CD14-positive monocyte (primary cell): ENCODE measurements around the gene COL25A1. TPM values are rescaled to one million over a fixed set of nuclear protein-coding genes. Genes with fewer than 3 reads are reported as not detected.

Experiments
- DNase-seq, 3 donors: peaks; one replicate each; pipeline ENCODE4 v3.0.0-alpha.2; 2011 to 2022
- H2AFZ ChIP-seq: 2 replicates; pipeline ENCODE4 v1.6.0; 2012; ENCODE audit warnings: mild to moderate bottlenecking, low read depth, low read length, inconsistent platforms; ENCODE audit not compliant: insufficient read depth, poor library complexity, severe bottlenecking
- H3K27ac ChIP-seq, 2 donors: 1 replicate in 1 of 2; 2 replicates in 1 of 2; pipeline ENCODE4 v1.5.1; 2012 to 2013; ENCODE audit warnings: low read length in 2 of 2, control low read depth in 1 of 2, inconsistent platforms in 1 of 2, low read depth in 1 of 2, mild to moderate bottlenecking in 1 of 2
- H3K27me3 ChIP-seq, 2 donors: one replicate each; pipeline versions ENCODE4 v1.6.0 to v1.6.1; 2011 to 2013; ENCODE audit warnings: low read length in 2 of 2; ENCODE audit not compliant: control insufficient read depth in 2 of 2, insufficient read depth in 2 of 2
- H3K36me3 ChIP-seq, 2 donors: replicated peaks in 1 of 2; 1 replicate in 1 of 2; 2 replicates in 1 of 2; pipeline versions ENCODE4 v1.5.1 to v1.6.1; 2012 to 2013; ENCODE audit warnings: low read length in 2 of 2, control low read depth in 1 of 2, inconsistent platforms in 1 of 2, mild to moderate bottlenecking in 1 of 2; ENCODE audit not compliant: insufficient read depth in 2 of 2, control insufficient read depth in 1 of 2
- H3K4me1 ChIP-seq, 2 donors: 1 replicate in 1 of 2; 2 replicates in 1 of 2; pipeline versions ENCODE4 v1.5.1 to v1.6.1; 2012 to 2013; ENCODE audit warnings: low read length in 2 of 2, control low read depth in 1 of 2, inconsistent platforms in 1 of 2, mild to moderate bottlenecking in 1 of 2, moderate library complexity in 1 of 2; ENCODE audit not compliant: insufficient read depth in 2 of 2, control insufficient read depth in 1 of 2
- H3K4me2 ChIP-seq: replicated peaks from 2 replicates; pipeline ENCODE3; 2012; ENCODE audit warnings: low read length, moderate library complexity, mild to moderate bottlenecking; ENCODE audit not compliant: poor library complexity, severe bottlenecking; ENCODE audit errors: extremely low read depth
- H3K4me3 ChIP-seq, 3 experiments: fragments of 200-600 bp in 1 of 3; sonication (generic) in 1 of 3; replicated peaks in 1 of 3; 1 replicate in 2 of 3; 2 replicates in 1 of 3; pipeline ENCODE4 v1.5.1; 2011 to 2013; ENCODE audit warnings: low read length in 3 of 3, mild to moderate bottlenecking in 3 of 3, control low read depth in 2 of 3, low read depth in 2 of 3, inconsistent platforms in 1 of 3, moderate library complexity in 1 of 3
- H3K79me2 ChIP-seq: 2 replicates; pipeline ENCODE4 v1.6.0; 2012; ENCODE audit warnings: mild to moderate bottlenecking, control low read depth, inconsistent platforms, low read length, moderate library complexity; ENCODE audit not compliant: insufficient read depth
- H3K9ac ChIP-seq: 2 replicates; pipeline ENCODE4 v1.6.0; 2017; ENCODE audit warnings: low read length, mild to moderate bottlenecking; ENCODE audit not compliant: insufficient read depth, poor library complexity, severe bottlenecking
- H3K9me3 ChIP-seq, 2 donors: replicated peaks in 1 of 2; 1 replicate in 1 of 2; 2 replicates in 1 of 2; pipeline versions ENCODE4 v1.5.1 to v1.6.1; 2012 to 2013; ENCODE audit warnings: low read length in 2 of 2, control low read depth in 1 of 2; ENCODE audit not compliant: control insufficient read depth in 1 of 2, insufficient read depth in 1 of 2
- H4K20me1 ChIP-seq: 2 replicates; pipeline ENCODE4 v1.6.0; 2012; ENCODE audit warnings: mild to moderate bottlenecking, low read length, control low read depth, moderate library complexity; ENCODE audit not compliant: insufficient read depth
- H3K27ac Mint-ChIP-seq, 7 donors: one replicate each; pipeline ENCODE4 v1.8.0; 2020; ENCODE audit warnings: mild to moderate bottlenecking in 7 of 7, mixed read lengths in 7 of 7, moderate library complexity in 6 of 7, inconsistent platforms in 2 of 7
- H3K27me3 Mint-ChIP-seq, 3 donors: one replicate each; pipeline ENCODE4 v1.8.0; 2021 to 2022; ENCODE audit warnings: low read depth in 3 of 3, mild to moderate bottlenecking in 3 of 3, mixed read lengths in 3 of 3, moderate library complexity in 3 of 3, inconsistent platforms in 1 of 3
- H3K36me3 Mint-ChIP-seq, 2 donors: one replicate each; pipeline ENCODE4 v1.8.0; 2020; ENCODE audit warnings: mixed read lengths in 2 of 2, inconsistent platforms in 1 of 2, mild to moderate bottlenecking in 1 of 2
- H3K4me1 Mint-ChIP-seq: one replicate; pipeline ENCODE4 v1.8.0; 2020; ENCODE audit warnings: mild to moderate bottlenecking, mixed read lengths
- H3K4me3 Mint-ChIP-seq, 2 donors: one replicate each; pipeline ENCODE4 v1.8.0; 2020; ENCODE audit warnings: mild to moderate bottlenecking in 2 of 2, mixed read lengths in 2 of 2, moderate library complexity in 1 of 2
- H3K9me3 Mint-ChIP-seq, 7 donors: one replicate each; pipeline ENCODE4 v1.8.0; 2020 to 2022; ENCODE audit warnings: mixed read lengths in 7 of 7, mild to moderate bottlenecking in 6 of 7, moderate library complexity in 6 of 7, inconsistent platforms in 2 of 7
- WGBS: methylation state at CpG from one replicate; pipeline ENCODE4 v1.1.5; 2013; ENCODE audit warnings: missing lambda C conversion rate; ENCODE audit not compliant: insufficient coverage; 5-methylcytosine and 5-hydroxymethylcytosine counted together
- intact Hi-C, 2 donors: fragments of 100-400 bp; cut with micrococcal nuclease; formaldehyde crosslinking; loops; one replicate each; pipeline versions ENCODE4 v1.15.0 to v1.15.1; 2023
- polyA plus RNA-seq, 3 donors: library from polyadenylated mRNA; depleted of rRNA in 1 of 3; unstranded in 2 of 3; stranded (reverse) in 1 of 3; fragments of 300-500 nt in 2 of 3; fragments of >200 nt in 1 of 3; fragmentation: Illumina TruSeq in 2 of 3; gene quantifications; 1 replicate in 2 of 3; 2 replicates in 1 of 3; pipeline ENCODE4 v1.2.3, GENCODE V29; 2012 to 2021
- TF ChIP-seq, protein P1 (sequence below): fragments of 200-600 bp; IDR thresholded peaks from one replicate; pipeline ENCODE4 v1.8.0; 2022; ENCODE audit warnings: antibody characterized with exemption, mild to moderate bottlenecking

The COL25A1 gene
- polyA plus RNA-seq, 3 donors, result not detected

GRCh38 chr4:108982402-108983185 lies 319.9 kb downstream of the COL25A1 start:
- no peak overlapping the region for H3K4me3 ChIP-seq
- no peaks in the 10 kb centered on the region for H4K20me1 ChIP-seq
- no peak for DNase-seq
- intact Hi-C loops, result no loop called here
- no peak overlapping the region for H2AFZ ChIP-seq
- Mint-ChIP-seq H3K4me3 (no peak overlapping the region), H3K9me3 (peaks cover 0 to 11% (median 5%) of the 10 kb centered on the region in 7 donors), H3K4me1 (no peaks in the 10 kb centered on the region), H3K27ac (no peak overlapping the region), H3K27me3 (no peaks in the 10 kb centered on the region), H3K36me3 (no peaks in the 10 kb centered on the region)
- no peak overlapping the region for H3K9ac ChIP-seq
- 100% methylated on average over 1 of the region's 6 CpGs for WGBS
- no peaks in the 10 kb centered on the region for H3K79me2 ChIP-seq
- H3K4me2 ChIP-seq, result no peak overlapping the region
- H3K27me3 ChIP-seq, result no peaks in the 10 kb centered on the region
- H3K4me1 ChIP-seq, result no peaks in the 10 kb centered on the region
- H3K36me3 ChIP-seq, result no peaks in the 10 kb centered on the region
- H3K9me3 ChIP-seq, result peaks cover 0 to 4% of the 10 kb centered on the region in 2 donors
- no peak overlapping the region for H3K27ac ChIP-seq
- TF ChIP-seq, protein P1, sequence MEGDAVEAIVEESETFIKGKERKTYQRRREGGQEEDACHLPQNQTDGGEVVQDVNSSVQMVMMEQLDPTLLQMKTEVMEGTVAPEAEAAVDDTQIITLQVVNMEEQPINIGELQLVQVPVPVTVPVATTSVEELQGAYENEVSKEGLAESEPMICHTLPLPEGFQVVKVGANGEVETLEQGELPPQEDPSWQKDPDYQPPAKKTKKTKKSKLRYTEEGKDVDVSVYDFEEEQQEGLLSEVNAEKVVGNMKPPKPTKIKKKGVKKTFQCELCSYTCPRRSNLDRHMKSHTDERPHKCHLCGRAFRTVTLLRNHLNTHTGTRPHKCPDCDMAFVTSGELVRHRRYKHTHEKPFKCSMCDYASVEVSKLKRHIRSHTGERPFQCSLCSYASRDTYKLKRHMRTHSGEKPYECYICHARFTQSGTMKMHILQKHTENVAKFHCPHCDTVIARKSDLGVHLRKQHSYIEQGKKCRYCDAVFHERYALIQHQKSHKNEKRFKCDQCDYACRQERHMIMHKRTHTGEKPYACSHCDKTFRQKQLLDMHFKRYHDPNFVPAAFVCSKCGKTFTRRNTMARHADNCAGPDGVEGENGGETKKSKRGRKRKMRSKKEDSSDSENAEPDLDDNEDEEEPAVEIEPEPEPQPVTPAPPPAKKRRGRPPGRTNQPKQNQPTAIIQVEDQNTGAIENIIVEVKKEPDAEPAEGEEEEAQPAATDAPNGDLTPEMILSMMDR, result no peak

GRCh38 chr4:108980455-108981239 lies 321.8 kb downstream of the COL25A1 start:
- Histone ChIP-seq H3K27me3 (no peaks in the 10 kb centered on the region), H3K4me1 (no peaks in the 10 kb centered on the region), H3K4me3 (no peak overlapping the region), H3K9me3 (peaks cover 0 to 4% of the 10 kb centered on the region in 2 donors), H3K36me3 (no peaks in the 10 kb centered on the region), H4K20me1 (no peaks in the 10 kb centered on the region), H2AFZ (no peak overlapping the region), H3K79me2 (no peaks in the 10 kb centered on the region), H3K27ac (no peak overlapping the region), H3K4me2 (no peak overlapping the region), H3K9ac (no peak overlapping the region)
- WGBS, result 77% methylated on average over 5 of the region's 10 CpGs
- H3K4me1 Mint-ChIP-seq, result no peaks in the 10 kb centered on the region
- no peak overlapping the region for H3K4me3 Mint-ChIP-seq
- H3K9me3 Mint-ChIP-seq, result peaks cover 0 to 11% (median 5%) of the 10 kb centered on the region in 7 donors
- H3K36me3 Mint-ChIP-seq, result no peaks in the 10 kb centered on the region
- TF ChIP-seq, protein P1, result no peak
- no peak overlapping the region for H3K27ac Mint-ChIP-seq
- DNase-seq, result no peak
- H3K27me3 Mint-ChIP-seq, result no peaks in the 10 kb centered on the region
- intact Hi-C loops, result no loop called here
